Stimulated activated CD8-positive, alpha-beta memory T cell treated with anti-CD3 and anti-CD28 coated beads, Interleukin-2, amount 100 ng/mL, for 48 hours (primary cell): ENCODE measurements around the gene TEK.
"Not testable (repeated sequence)": the region's sequence is repeated elsewhere in the genome, so short reads cannot be mapped to it uniquely, and the experiment has no call there.

Experiments
- DNase-seq, 2 donors: peaks; one replicate each; pipeline ENCODE4 v3.0.0-alpha.2; 2020; ENCODE audit warnings: low read depth in 2 of 2

The TEK gene

GRCh38 chr9:27108981-27109541 lies at the start of gene TEK:
TSS of gene TEK (plus strand) at chr9:27109225. CDS start at chr9:27109591, 366 bp downstream.
- no peak for DNase-seq

GRCh38 chr9:27059412-27059811 lies 49.6 kb upstream of the TEK start:
- DNase-seq: no peak

- DNase-seq: no peak
These were observed 49.1 kb upstream of the TEK start for GRCh38 chr9:27059907-27060306.

- DNase-seq: no peak
These were observed 43.7 kb upstream of the TEK start for GRCh38 chr9:27065288-27065687.

GRCh38 chr9:27073841-27074728 lies 34.9 kb upstream of the TEK start:
- no peak for DNase-seq

- DNase-seq: no peak
These were observed 30.3 kb upstream of the TEK start for GRCh38 chr9:27078685-27079084.

- no peak for DNase-seq
These were observed 23.6 kb upstream of the TEK start for GRCh38 chr9:27085456-27085855.

GRCh38 chr9:27086818-27087680 lies 22.0 kb upstream of the TEK start:
- no peak for DNase-seq

- DNase-seq: no peak
These were observed 20.0 kb upstream of the TEK start for GRCh38 chr9:27088981-27089380.

GRCh38 chr9:27089706-27090105 lies 19.3 kb upstream of the TEK start:
- no peak for DNase-seq

GRCh38 chr9:27090231-27090630 lies 18.8 kb upstream of the TEK start:
- DNase-seq: no peak

- DNase-seq: no peak
These were observed 18.3 kb upstream of the TEK start for GRCh38 chr9:27090711-27091110.

GRCh38 chr9:27092496-27092895 lies 16.5 kb upstream of the TEK start:
- DNase-seq: not testable (repeated sequence)

GRCh38 chr9:27093384-27094067 lies 15.5 kb upstream of the TEK start:
- not testable (repeated sequence) for DNase-seq

GRCh38 chr9:27094640-27095298 lies 14.3 kb upstream of the TEK start:
- no peak for DNase-seq

- no peak for DNase-seq
These were observed 1.8 kb upstream of the TEK start for GRCh38 chr9:27107241-27107640.

GRCh38 chr9:27109621-27110020 lies 596 bp downstream of the TEK start:
- no peak for DNase-seq

- DNase-seq: no peak
These were observed 1.2 kb downstream of the TEK start for GRCh38 chr9:27110181-27110580.

- no peak for DNase-seq
These were observed 3.2 kb downstream of the TEK start for GRCh38 chr9:27112235-27112634.

- no peak for DNase-seq
These were observed 8.6 kb downstream of the TEK start for GRCh38 chr9:27117489-27118135.

GRCh38 chr9:27118916-27119315 lies 9.9 kb downstream of the TEK start:
- DNase-seq: no peak
